ENCODE results near the gene NEIL3.

NEIL3 gene

GRCh38 chr4:177271915-177272766 lies 37.5 kb upstream of the NEIL3 start:
- TF ChIP-seq CTCF (IDR thresholded peaks at IDR 0.05; ENCODE audit: low read depth, low read length): no peak

GRCh38 chr4:177275999-177276398 lies 33.7 kb upstream of the NEIL3 start:
- DNase-seq (ENCODE audit: extremely low read depth, low read depth): no peak
- TF ChIP-seq CTCF (IDR thresholded peaks at IDR 0.05; ENCODE audit: low read depth, low read length): no peak

More at GRCh38 chr4:177271915-177272766, 37.5 kb upstream of the NEIL3 start:
- DNase-seq (ENCODE audit: extremely low read depth, low read depth): no peak

- no peak for TF ChIP-seq CTCF (IDR thresholded peaks at IDR 0.05; ENCODE audit: low read depth, low read length)
- DNase-seq (ENCODE audit: extremely low read depth, low read depth): no peak
These were observed 28.2 kb upstream of the NEIL3 start for GRCh38 chr4:177281351-177281909.

GRCh38 chr4:177282284-177282835 lies 27.3 kb upstream of the NEIL3 start:
- no peak for DNase-seq (ENCODE audit: extremely low read depth, low read depth)
- TF ChIP-seq CTCF (IDR thresholded peaks at IDR 0.05; ENCODE audit: low read depth, low read length): no peak

- DNase-seq (ENCODE audit: extremely low read depth, low read depth): peak; percentile 24
- TF ChIP-seq CTCF (IDR thresholded peaks at IDR 0.05; ENCODE audit: low read depth, low read length): no peak
These were observed 26.5 kb upstream of the NEIL3 start for GRCh38 chr4:177283167-177283566.

- no peak for TF ChIP-seq CTCF (IDR thresholded peaks at IDR 0.05; ENCODE audit: low read depth, low read length)
- no peak for DNase-seq (ENCODE audit: extremely low read depth, low read depth)
These were observed 23.7 kb upstream of the NEIL3 start for GRCh38 chr4:177285953-177286352.

- TF ChIP-seq CTCF (IDR thresholded peaks at IDR 0.05; ENCODE audit: low read depth, low read length): no peak
- DNase-seq (ENCODE audit: extremely low read depth, low read depth): no peak
These were observed 22.4 kb upstream of the NEIL3 start for GRCh38 chr4:177287255-177287654.
